ENCODE data around the gene USP40. TPM values are rescaled to one million over a fixed set of nuclear protein-coding genes. Genes with fewer than 3 reads are reported as not detected.

USP40 gene
- total RNA-seq, 4 donors from 2014 or later, result 12.3 to 23.3 (median 20.1) TPM

DNA sequence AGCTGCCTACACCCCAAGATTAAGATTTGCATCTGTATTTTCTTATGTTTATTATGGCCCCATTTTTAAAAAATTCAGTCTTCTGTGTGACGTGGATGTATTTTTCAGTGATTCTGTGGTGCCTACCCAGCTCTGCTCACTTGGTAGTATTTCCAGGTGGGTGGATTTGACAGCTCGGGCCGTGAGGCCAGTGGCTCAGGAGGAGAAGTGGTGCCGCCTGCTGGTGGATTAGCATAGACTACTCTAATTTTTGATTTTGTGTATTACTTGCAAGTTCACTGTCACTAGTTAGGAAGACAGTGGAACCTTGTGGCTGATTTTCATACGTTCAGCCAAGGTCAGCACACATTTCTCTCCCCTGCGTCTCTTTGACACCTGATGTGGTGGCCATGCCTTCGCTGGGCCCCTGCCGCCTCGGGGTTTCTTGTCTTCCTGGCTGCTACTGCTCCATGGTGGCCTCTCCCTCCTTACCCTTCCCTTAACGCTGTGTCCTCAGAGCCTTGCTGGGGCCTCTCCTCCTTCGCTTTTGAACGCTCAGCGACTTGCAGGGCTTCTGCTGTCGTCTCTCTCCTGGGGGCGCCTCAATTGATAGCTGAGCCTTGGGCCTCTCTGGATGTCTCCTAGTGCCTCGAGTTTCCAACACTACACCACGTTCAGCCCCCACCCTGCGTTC is 122.9 kb downstream of the USP40 start:
- H3K4me3 ChIP-seq, result no peak overlapping the region
- intact Hi-C loops (cut with DNase I), result loop anchor here (2.0 to 5.0 kb wide), 3 partner anchors 36 to 191 kb away; partner anchors contain the start of genes ATG16L1 and DGKD
- H3K36me3 ChIP-seq, result peaks cover 0 to 91% (median 65%) of the 10 kb centered on the region in 4 donors
- H3K27ac ChIP-seq (replicated peaks in 1 of 4), result peak overlapping the region in 1 of 4 donors; percentile 16
- WGBS, result 46% methylated on average over 18 of the region's 18 CpGs
- peak; percentile 95 for DNase-seq (ENCODE audit: extremely low spot score)
- H3K27me3 ChIP-seq, result no peaks in the 10 kb centered on the region
- H3K9me3 ChIP-seq, result no peaks in the 10 kb centered on the region
- TF ChIP-seq, protein P1, sequence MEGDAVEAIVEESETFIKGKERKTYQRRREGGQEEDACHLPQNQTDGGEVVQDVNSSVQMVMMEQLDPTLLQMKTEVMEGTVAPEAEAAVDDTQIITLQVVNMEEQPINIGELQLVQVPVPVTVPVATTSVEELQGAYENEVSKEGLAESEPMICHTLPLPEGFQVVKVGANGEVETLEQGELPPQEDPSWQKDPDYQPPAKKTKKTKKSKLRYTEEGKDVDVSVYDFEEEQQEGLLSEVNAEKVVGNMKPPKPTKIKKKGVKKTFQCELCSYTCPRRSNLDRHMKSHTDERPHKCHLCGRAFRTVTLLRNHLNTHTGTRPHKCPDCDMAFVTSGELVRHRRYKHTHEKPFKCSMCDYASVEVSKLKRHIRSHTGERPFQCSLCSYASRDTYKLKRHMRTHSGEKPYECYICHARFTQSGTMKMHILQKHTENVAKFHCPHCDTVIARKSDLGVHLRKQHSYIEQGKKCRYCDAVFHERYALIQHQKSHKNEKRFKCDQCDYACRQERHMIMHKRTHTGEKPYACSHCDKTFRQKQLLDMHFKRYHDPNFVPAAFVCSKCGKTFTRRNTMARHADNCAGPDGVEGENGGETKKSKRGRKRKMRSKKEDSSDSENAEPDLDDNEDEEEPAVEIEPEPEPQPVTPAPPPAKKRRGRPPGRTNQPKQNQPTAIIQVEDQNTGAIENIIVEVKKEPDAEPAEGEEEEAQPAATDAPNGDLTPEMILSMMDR (IDR thresholded peaks at IDR 0.05), result peak; percentile 83 to 85 (median 85)
- no peak for TF ChIP-seq POLR2A (IDR thresholded peaks at IDR 0.05; ENCODE audit: low read depth)
- TF ChIP-seq POLR2AphosphoS5 (IDR thresholded peaks at IDR 0.05), result peak in 1 of 2 donors; percentile 67
- no peak for TF ChIP-seq EP300 (IDR thresholded peaks at IDR 0.05)
- peaks cover 7 to 16% (median 11%) of the 10 kb centered on the region in 4 donors for H3K4me1 ChIP-seq

- DNase-seq (ENCODE audit: extremely low spot score), result no peak
- 91% methylated on average over 4 of the region's 4 CpGs for WGBS
- Histone ChIP-seq H3K9me3 (no peaks in the 10 kb centered on the region), H3K27me3 (no peaks in the 10 kb centered on the region), H3K4me1 (peaks cover 7 to 16% (median 11%) of the 10 kb centered on the region in 4 donors), H3K36me3 (peaks cover 8 to 91% (median 68%) of the 10 kb centered on the region in 4 donors), H3K27ac (replicated peaks in 1 of 4) (no peak overlapping the region), H3K4me3 (no peak overlapping the region)
- intact Hi-C loops (cut with DNase I), result loop anchor here (2.0 to 5.0 kb wide), 3 partner anchors 35 to 190 kb away; partner anchors contain the start of genes ATG16L1 and DGKD
- TF ChIP-seq EP300 (IDR thresholded peaks at IDR 0.05) (no peak), POLR2A (IDR thresholded peaks at IDR 0.05; ENCODE audit: low read depth) (no peak), POLR2AphosphoS5 (IDR thresholded peaks at IDR 0.05) (no peak)
- TF ChIP-seq, protein P1 (IDR thresholded peaks at IDR 0.05), result no peak
Observed at GRCh38 chr2:233442028-233442310, 124.6 kb downstream of the USP40 start.

DNA sequence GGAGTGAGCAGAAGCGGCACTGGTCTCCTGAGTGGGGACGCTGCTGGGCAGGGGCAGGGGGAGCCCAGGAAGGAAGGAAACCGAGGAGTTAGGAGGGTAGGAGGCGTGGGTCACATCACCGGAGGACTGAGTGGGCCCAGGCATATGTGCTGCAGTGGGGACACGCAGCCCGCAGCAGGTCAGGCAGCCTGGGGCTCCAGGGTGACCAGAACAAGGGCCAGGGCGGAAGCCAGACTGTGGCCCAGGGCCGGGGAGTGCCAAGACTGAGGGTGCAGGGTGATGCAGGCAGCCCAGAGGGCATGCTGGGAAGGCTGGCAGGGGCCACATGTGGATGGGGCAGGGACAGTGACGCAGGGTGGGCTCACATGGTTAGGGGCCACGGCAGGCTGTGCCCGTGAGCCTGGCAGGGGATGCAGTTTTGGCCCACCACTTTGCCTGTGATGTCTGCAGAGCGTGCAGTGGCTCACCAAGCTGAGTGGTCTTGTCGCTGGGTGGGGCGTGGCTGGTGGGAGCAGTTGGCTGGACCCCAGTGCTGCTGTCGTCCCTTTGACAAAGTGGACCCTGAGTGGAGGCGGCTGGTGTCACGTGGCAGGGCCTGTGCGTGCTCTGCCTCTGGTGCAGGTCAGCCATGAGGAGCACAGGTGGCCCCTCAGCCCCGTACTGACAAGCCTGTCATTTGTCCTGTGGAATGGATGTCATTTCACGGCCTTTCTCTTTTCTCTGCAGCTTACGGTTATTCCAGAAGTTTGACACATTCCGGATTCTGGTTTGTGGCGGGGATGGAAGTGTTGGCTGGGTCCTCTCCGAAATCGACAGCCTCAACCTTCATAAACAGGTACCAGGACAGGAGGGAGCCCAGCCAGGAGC is 125.2 kb downstream of the USP40 start:
- peaks cover 8 to 91% (median 68%) of the 10 kb centered on the region in 4 donors for H3K36me3 ChIP-seq
- WGBS, result 92% methylated on average over 13 of the region's 26 CpGs
- intact Hi-C loops (cut with DNase I), result loop anchor here (2.0 to 5.0 kb wide), 3 partner anchors 34 to 189 kb away; partner anchors contain the start of genes ATG16L1 and DGKD

DNA sequence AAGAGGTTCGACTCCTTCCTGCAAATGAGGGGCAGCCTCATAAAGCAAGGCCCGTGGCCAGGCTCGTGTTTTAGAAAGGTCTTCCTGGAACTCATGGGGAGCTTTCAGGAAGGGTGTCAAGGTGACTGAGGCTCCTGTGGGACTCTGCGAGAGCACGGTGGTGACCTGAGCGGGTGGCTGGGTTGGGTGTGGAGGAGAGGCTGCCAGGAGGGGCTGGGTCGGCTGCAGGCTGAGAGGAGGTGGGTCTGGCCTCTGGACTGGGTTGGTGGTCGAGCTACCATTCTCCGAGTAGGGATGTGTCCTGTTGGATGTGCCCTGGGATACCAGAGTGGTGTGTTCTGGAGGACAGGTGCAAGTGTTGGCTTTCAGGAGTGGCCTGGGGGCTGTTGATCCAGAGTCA is 125.9 kb downstream of the USP40 start:
- 86% methylated on average over 6 of the region's 9 CpGs for WGBS
- DNase-seq (ENCODE audit: extremely low spot score), result no peak
- Histone ChIP-seq H3K27ac (replicated peaks in 1 of 4) (no peak overlapping the region), H3K4me1 (peaks cover 8 to 16% (median 14%) of the 10 kb centered on the region in 4 donors), H3K9me3 (no peaks in the 10 kb centered on the region), H3K27me3 (no peaks in the 10 kb centered on the region), H3K36me3 (peaks cover 8 to 91% (median 68%) of the 10 kb centered on the region in 4 donors), H3K4me3 (no peak overlapping the region)
- no peak for TF ChIP-seq POLR2A (IDR thresholded peaks at IDR 0.05; ENCODE audit: low read depth)
- TF ChIP-seq, protein P1 (IDR thresholded peaks at IDR 0.05), result no peak
- TF ChIP-seq EP300 (IDR thresholded peaks at IDR 0.05), result no peak
- TF ChIP-seq POLR2AphosphoS5 (IDR thresholded peaks at IDR 0.05), result no peak
- intact Hi-C loops (cut with DNase I), result loop anchor here (5.0 kb wide), 2 partner anchors 33 to 188 kb away; partner anchors contain the start of gene ATG16L1

More for the DNA sequence above, 125.2 kb downstream of the USP40 start:
- Histone ChIP-seq H3K27ac (replicated peaks in 1 of 4) (no peak overlapping the region), H3K4me3 (no peak overlapping the region), H3K4me1 (peaks cover 8 to 16% (median 13%) of the 10 kb centered on the region in 4 donors), H3K27me3 (no peaks in the 10 kb centered on the region), H3K9me3 (no peaks in the 10 kb centered on the region)
- TF ChIP-seq POLR2AphosphoS5 (IDR thresholded peaks at IDR 0.05) (no peak), EP300 (IDR thresholded peaks at IDR 0.05) (no peak), POLR2A (IDR thresholded peaks at IDR 0.05; ENCODE audit: low read depth) (no peak)
- TF ChIP-seq, protein P1 (IDR thresholded peaks at IDR 0.05), result no peak
- no peak for DNase-seq (ENCODE audit: extremely low spot score)

Data from esophagus muscularis mucosa (tissue), 4 donors.